ENCODE measurements around the gene AIP.
"Not testable (repeated sequence)": the region's sequence is repeated elsewhere in the genome, so short reads cannot be mapped to it uniquely, and the experiment has no call there.

AIP gene

GRCh38 chr11:67455054-67455453 is 27.8 kb upstream of the AIP start, which contains the start of gene CABP4:
Gene CABP4, plus strand, starts transcription at chr11:67455354. Its CDS starts 70 bp downstream, at chr11:67455424.
- FAIRE-seq (no peak), DNase-seq (ENCODE audit: insufficient read length, low spot score) (no peak)
- TF ChIP-seq POLR2A (IDR thresholded peaks at IDR 0.05; ENCODE audit: low read depth, low read length), result no peak

GRCh38 chr11:67456068-67456705 is 26.6 kb upstream of the AIP start:
- FAIRE-seq (no peak), DNase-seq (ENCODE audit: insufficient read length, low spot score) (no peak)
- TF ChIP-seq POLR2A (IDR thresholded peaks at IDR 0.05; ENCODE audit: low read depth, low read length), result no peak

GRCh38 chr11:67457453-67457852 is 25.4 kb upstream of the AIP start:
- no peak for DNase-seq (ENCODE audit: insufficient read length, low spot score)
- no peak for TF ChIP-seq POLR2A (IDR thresholded peaks at IDR 0.05; ENCODE audit: low read depth, low read length)

GRCh38 chr11:67458266-67458665 is 24.6 kb upstream of the AIP start:
- no peak for DNase-seq (ENCODE audit: insufficient read length, low spot score)
- no peak for TF ChIP-seq POLR2A (IDR thresholded peaks at IDR 0.05; ENCODE audit: low read depth, low read length)
- FAIRE-seq, result no peak

More at GRCh38 chr11:67457453-67457852, 25.4 kb upstream of the AIP start:
- no peak for FAIRE-seq

GRCh38 chr11:67463186-67463585 is 19.6 kb upstream of the AIP start:
- DNase-seq (ENCODE audit: insufficient read length, low spot score) (no peak), FAIRE-seq (no peak)
- TF ChIP-seq POLR2A (IDR thresholded peaks at IDR 0.05; ENCODE audit: low read depth, low read length), result no peak

- TF ChIP-seq POLR2A (IDR thresholded peaks at IDR 0.05; ENCODE audit: low read depth, low read length), result peak; percentile 36; the same call in 1 of the 2 replicates
- no peak for FAIRE-seq
- peak; percentile 96 for DNase-seq (ENCODE audit: insufficient read length, low spot score)
Observed at GRCh38 chr11:67463680-67464410, 19.0 kb upstream of the AIP start.

- FAIRE-seq (no peak), DNase-seq (ENCODE audit: insufficient read length, low spot score) (peak; percentile 85)
Observed at GRCh38 chr11:67464411-67465188, 18.2 kb upstream of the AIP start.

GRCh38 chr11:67465189-67465510 is 17.7 kb upstream of the AIP start:
- FAIRE-seq, result no peak
- DNase-seq (ENCODE audit: insufficient read length, low spot score), result no peak
- no peak for TF ChIP-seq POLR2A (IDR thresholded peaks at IDR 0.05; ENCODE audit: low read depth, low read length)

More at GRCh38 chr11:67464411-67465188, 18.2 kb upstream of the AIP start:
- peak; percentile 44 for TF ChIP-seq POLR2A (IDR thresholded peaks at IDR 0.05; ENCODE audit: low read depth, low read length)

GRCh38 chr11:67465530-67465929 is 17.3 kb upstream of the AIP start:
- DNase-seq (ENCODE audit: insufficient read length, low spot score); FAIRE-seq: not testable (repeated sequence)

- TF ChIP-seq POLR2A (IDR thresholded peaks at IDR 0.05; ENCODE audit: low read depth, low read length), result no peak
- FAIRE-seq (no peak), DNase-seq (ENCODE audit: insufficient read length, low spot score) (no peak)
Observed at GRCh38 chr11:67466367-67466766, 16.5 kb upstream of the AIP start.

GRCh38 chr11:67466962-67467771 is 15.7 kb upstream of the AIP start:
- TF ChIP-seq POLR2A (IDR thresholded peaks at IDR 0.05; ENCODE audit: low read depth, low read length), result no peak
- FAIRE-seq (no peak), DNase-seq (ENCODE audit: insufficient read length, low spot score) (no peak)

GRCh38 chr11:67468056-67468455 is 14.8 kb upstream of the AIP start:
- TF ChIP-seq POLR2A (IDR thresholded peaks at IDR 0.05; ENCODE audit: low read depth, low read length), result no peak
- FAIRE-seq, result no peak
- DNase-seq (ENCODE audit: insufficient read length, low spot score), result no peak

- no peak for TF ChIP-seq POLR2A (IDR thresholded peaks at IDR 0.05; ENCODE audit: low read depth, low read length)
- FAIRE-seq (no peak), DNase-seq (ENCODE audit: insufficient read length, low spot score) (no peak)
Observed at GRCh38 chr11:67468456-67468758, 14.4 kb upstream of the AIP start.

All from H54 (cell line).